ENCODE measurements around the gene PSTPIP2. TPM values are rescaled to one million over a fixed set of nuclear protein-coding genes. Genes with fewer than 3 reads are reported as not detected.

Gene PSTPIP2
- total and polyA plus RNA-seq, 2 of the 13 experiments (the other 11 are each of a cell fraction or from before 2014, with no cell fraction given) = 0.25 to 0.27 TPM

- in situ Hi-C loops (cut with HindIII; ENCODE audit: extremely low pct_ligation_motif_present, low pct_unique_long_range_greater_than_20kb) = no loop called here
- no peak for ATAC-seq
- Histone ChIP-seq H3K4me2 (ENCODE audit: low read depth, low read length) (no peak overlapping the region), H3K27me3 (ENCODE audit: control insufficient read depth in 1 of 2, insufficient read depth in 2 of 2, low read length in 2 of 2) (no peaks in the 10 kb centered on the region), H3K9ac (ENCODE audit: insufficient read depth, low read depth, low read length) (no peak overlapping the region), H3K4me3 (replicated peaks in 1 of 3; ENCODE audit: insufficient read depth in 1 of 3, low read depth in 2 of 3, low read length in 3 of 3) (no peak overlapping the region), H3K36me3 (replicated peaks in 1 of 2; ENCODE audit: control insufficient read depth in 1 of 2, insufficient read depth in 2 of 2, low read length in 2 of 2) (no peaks in the 10 kb centered on the region), H3K79me2 (ENCODE audit: insufficient read depth, low read length) (no peaks in the 10 kb centered on the region), H4K20me1 (ENCODE audit: insufficient read depth, low read length) (no peaks in the 10 kb centered on the region), H3K4me1 (ENCODE audit: insufficient read depth, low read length) (no peaks in the 10 kb centered on the region), H3K9me3 (ENCODE audit: low read length) (no peaks in the 10 kb centered on the region), H2AFZ (ENCODE audit: low read length) (no peak overlapping the region), H3K27ac (ENCODE audit: extremely low read length, insufficient read depth, low read length) (no peak overlapping the region)
- FAIRE-seq = no peak
- POLR2A ChIA-PET = no interaction called here
- no TSS peak for BruUV-seq (replicated peaks)
- CTCF ChIA-PET (ENCODE audit: low intra/inter-chr PET ratio, low total read pairs) = no interaction called here
- no peak for DNase-seq (ENCODE audit: low spot score)
- intact Hi-C loops (cut with micrococcal nuclease; ENCODE audit: unreplicated experiment) = no loop called here
- 55% methylated on average over 3 of the region's 3 CpGs for WGBS (ENCODE audit: low lambda C conversion rate)
- TF ChIP-seq SPEN (CRISPR knock-in tag; IDR thresholded peaks at IDR 0.05; ENCODE audit: low read depth) = no peak
- no peak for TF ChIP-seq ZHX1 (CRISPR knock-in tag; IDR thresholded peaks at IDR 0.05; ENCODE audit: low read depth)
- no peak for TF ChIP-seq KDM3A (CRISPR knock-in tag; IDR thresholded peaks at IDR 0.05; ENCODE audit: low read depth)
- no peak for TF ChIP-seq EHMT2 (IDR thresholded peaks at IDR 0.05; ENCODE audit: borderline replicate concordance, low read depth, low read length)
- TF ChIP-seq STAT6 (CRISPR knock-in tag; IDR thresholded peaks at IDR 0.05; ENCODE audit: borderline replicate concordance) = no peak
- TF ChIP-seq ATAD3A (CRISPR knock-in tag; IDR thresholded peaks at IDR 0.05) = no peak
- no peak for TF ChIP-seq ZNF30 (CRISPR knock-in tag; IDR thresholded peaks at IDR 0.05)
- TF ChIP-seq ZNF256 (CRISPR knock-in tag; conservative IDR thresholded peaks at IDR 0.05) = no peak
- no peak for TF ChIP-seq ZNF670 (CRISPR knock-in tag; IDR thresholded peaks at IDR 0.05; ENCODE audit: borderline replicate concordance)
- TF ChIP-seq ZBED4 (CRISPR knock-in tag; IDR thresholded peaks at IDR 0.05; ENCODE audit: borderline replicate concordance) = no peak
- TF ChIP-seq ZNF205 (CRISPR knock-in tag; IDR thresholded peaks at IDR 0.05) = no peak
- no peak for TF ChIP-seq PHF8 (CRISPR knock-in tag; IDR thresholded peaks at IDR 0.05)
- TF ChIP-seq MTF2 (CRISPR knock-in tag; IDR thresholded peaks at IDR 0.05; ENCODE audit: borderline replicate concordance) = no peak
- no peak for TF ChIP-seq SMARCC2 (IDR thresholded peaks at IDR 0.05)
- no peak for TF ChIP-seq ZNF619 (CRISPR knock-in tag; IDR thresholded peaks at IDR 0.05)
- TF ChIP-seq ZNF580 (CRISPR knock-in tag; IDR thresholded peaks at IDR 0.05; ENCODE audit: borderline replicate concordance, low read depth) = no peak
- TF ChIP-seq ZNF331 (CRISPR knock-in tag; IDR thresholded peaks at IDR 0.05) = no peak
Measured at GRCh38 chr18:45998244-45998643, 73.8 kb downstream of the PSTPIP2 start.

Data from HepG2 (cell line).